Glomerular visceral epithelial cell (primary cell): ENCODE measurements around the gene RAB37.

Experiments used
- DNase-seq: peaks from one replicate; pipeline ENCODE4 v3.0.0-alpha.2; 2016; ENCODE audit errors: extremely low spot score

Gene RAB37

DNA sequence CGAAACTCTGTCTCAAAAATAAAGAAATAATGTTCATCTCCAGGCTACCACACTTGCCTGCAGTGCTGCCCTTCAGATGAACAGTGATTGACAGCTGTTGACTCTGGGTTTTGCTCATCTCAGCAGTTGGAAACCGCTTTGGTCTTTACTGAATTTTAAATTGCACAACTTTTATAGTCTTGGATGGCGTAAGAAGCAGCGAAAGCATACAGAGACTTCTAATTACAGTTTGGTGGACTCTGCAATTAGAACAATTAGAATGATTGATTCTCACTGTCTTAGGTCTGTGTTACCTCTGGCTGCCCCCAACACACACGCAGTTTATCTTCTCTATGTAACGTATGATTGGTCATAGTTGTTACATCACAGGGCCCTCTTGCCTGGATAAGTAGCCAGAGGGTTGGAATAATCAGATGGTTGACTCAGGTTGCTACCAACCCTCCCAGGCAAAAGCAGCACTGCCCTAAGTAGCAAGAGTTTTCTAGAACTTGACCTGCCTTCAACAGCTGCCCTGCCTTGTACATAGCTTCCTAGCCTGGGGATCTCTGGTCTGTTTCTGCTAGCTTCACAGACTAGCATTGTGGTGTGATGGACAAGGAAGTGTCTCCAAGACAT is 41.0 kb downstream of the RAB37 start:
- no peak for DNase-seq

DNA sequence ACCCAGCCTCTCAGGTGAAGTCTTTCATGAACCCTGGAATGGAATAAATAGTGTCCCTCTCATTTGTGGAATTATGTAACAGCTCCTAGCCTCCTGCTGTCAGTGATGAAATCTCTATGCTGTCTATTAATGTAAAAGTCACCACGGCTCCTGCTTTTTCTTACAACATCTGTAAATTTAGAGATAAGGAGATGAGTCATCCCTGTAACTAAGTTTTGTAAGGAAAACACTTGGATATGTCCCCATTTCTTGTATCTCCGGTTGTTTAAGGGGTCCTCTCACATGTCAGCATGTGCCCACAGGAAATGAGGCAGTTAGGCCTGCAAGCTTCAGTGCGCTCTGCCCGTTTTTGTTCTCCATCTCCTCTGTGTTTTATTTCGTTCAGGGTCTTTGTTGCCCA is 41.9 kb downstream of the RAB37 start:
- DNase-seq: no peak

DNA sequence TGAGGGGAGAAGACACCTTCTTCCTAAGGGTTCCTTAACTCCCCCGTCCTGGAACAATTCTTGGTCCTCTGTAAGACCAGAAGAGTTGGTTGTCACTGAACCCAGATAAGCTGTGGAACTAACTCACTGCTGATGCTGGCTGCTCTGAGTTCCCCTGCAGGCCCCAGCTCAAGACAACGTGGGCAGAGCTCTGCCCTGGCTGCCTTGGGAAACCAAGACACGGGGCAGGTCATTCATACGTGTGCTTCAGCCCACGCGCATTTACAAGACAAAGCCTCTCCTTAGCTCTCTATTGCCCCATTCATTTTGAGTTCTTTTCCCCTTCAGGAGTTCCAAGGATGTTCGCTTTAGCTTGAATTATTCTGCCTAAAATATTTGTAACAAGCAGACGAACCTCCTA is 42.4 kb downstream of the RAB37 start:
- no peak for DNase-seq

DNA sequence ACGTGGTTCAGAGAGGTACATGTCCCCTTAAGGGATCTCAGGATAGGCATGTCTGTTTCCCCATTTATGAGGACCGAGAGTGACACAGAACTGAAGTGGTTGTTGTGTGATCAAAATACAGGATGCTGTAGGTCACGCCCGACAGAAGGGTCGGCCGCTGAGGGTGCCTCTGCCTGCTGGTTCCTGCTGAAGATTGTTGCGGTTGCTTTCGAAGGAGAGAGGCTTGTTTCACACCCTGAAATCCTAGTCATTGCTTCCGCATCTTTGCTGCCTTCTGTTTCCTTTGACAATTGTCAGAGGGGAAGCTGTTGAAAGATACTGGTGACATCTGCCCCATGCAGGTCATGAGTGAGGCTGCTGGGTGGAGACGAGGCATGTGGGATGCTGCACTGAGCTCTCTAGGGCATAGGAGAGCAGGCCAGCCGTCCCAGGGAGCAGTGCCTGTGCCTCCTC is 42.9 kb downstream of the RAB37 start:
- no peak for DNase-seq

DNA sequence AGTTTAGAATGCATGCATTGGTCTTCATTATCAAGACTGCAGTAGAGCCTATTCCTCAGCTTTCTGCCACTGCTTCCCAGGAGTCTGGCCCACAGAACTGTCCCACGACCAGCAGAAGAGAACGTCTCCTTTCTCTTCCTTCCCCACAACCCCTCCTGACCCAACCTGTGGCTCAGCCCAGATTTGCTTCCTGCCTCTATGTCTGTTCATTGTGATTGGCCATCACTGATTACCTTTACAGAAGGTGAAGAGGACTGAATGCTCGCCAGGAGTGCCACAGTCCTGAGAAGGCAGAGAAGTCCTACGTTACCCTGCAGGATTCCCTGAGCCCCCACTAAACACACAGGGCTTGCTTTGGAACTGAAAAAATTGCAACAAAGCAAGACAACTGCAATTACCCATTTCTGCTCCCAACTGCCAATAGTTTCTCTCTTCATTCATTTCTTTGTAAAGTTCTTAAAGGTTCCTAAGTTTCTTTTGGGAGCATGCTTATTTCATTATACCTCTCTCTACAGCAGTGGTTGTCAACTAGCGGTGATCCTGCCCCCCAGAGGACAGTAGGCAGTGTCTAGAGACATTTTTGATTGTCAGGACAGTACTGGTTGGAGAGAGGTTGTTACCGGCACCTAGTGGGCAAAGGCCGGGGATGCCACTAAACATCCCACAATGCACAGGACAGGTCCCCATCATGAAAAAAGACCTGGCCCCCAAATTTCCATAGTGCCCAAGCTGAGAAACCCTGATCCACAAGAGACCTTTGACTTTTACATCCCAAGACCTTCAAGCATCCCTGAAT is 43.6 kb downstream of the RAB37 start:
- DNase-seq: peak; percentile 65

DNA sequence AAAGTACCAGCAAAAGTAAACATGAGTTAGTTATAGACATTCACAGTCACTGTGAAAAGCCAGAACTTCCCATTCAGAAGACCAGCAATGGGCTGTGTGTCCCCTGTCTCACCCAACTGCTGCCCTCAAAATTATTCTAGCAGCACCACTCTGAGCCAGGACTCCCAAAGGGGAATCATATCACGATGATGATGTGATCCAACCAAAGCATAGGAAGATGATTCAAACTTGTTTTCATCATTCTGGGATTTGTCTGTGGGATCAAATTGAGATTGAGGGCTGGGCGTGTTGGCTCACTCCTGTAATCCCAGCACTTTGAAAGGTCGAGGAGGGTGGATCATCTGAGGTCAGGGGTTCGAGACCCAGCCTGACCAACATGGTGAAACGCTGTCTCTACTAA is 45.5 kb downstream of the RAB37 start:
- DNase-seq: no peak

DNA sequence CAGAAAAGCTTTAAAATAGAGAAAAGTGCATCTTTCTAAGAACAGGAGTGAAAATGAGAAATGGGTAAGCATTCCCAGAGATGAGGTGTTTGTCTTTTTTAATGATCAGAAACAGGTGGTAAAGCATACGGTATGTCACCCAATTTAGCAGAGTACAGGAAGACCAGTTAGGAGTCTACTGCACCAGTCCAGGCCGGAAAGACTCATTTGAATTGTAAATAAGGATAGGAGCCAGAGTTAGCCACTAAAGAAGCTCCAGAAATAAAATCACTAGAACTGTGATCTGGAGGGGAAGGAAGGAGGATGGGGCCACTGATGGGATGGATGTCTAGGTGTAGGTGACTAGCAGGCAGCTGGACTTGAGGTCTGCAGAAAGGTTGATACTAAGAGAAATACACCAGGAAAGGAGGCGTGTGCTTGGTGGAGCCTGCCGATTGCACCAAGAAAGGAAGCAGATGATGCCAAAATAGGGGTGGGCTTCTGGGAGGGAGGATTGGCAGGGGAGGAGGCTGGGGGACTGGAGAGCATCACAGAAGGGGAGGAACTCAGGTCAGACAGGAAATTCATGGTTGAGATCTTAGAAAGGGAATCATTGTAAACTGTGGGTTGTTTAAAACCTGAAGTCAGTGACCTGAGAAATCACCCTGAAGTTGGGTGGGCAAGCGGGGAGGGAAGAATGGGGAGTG is 47.2 kb downstream of the RAB37 start:
- DNase-seq: no peak

DNA sequence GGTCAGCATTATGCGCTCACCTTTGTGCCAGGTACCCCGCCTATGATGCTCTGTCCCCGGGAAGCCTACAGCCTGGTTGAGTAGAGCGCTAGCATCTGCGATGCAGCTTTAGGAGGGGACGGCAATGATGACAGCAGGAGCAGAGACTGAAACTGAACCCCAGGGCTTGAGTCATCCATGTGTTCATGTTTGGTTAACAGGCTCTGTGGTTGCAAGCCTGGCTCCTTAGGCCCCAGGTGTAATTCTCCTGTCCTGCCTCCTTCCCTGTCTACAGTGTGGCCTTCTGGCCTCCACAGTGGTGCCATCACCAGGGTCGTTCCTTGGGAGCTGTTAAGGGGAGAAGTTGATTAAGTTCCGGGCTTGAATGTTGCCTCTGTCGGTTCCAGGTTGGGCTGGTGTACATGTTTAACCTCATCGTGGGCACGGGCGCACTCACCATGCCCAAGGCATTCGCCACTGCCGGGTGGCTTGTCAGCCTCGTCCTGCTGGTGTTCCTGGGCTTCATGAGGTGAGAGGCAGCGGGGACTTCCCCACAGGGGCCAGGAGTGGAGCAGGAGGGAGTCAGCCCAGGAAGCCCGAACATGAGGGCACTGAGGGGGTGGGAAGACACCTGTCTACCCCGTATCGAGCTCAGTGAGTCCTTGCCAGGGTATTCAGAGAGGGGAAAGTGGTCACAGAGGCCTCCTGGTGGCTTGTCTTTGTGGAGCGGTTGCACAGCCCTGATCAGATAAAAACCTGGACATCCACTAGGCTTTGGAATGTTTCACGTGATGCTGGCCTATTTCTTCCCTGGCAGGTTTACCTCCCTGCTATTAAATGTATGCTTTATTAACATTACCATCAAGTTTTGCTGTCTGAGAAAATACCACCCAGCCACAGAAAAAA is 48.3 kb downstream of the RAB37 start:
- no peak for DNase-seq

DNA sequence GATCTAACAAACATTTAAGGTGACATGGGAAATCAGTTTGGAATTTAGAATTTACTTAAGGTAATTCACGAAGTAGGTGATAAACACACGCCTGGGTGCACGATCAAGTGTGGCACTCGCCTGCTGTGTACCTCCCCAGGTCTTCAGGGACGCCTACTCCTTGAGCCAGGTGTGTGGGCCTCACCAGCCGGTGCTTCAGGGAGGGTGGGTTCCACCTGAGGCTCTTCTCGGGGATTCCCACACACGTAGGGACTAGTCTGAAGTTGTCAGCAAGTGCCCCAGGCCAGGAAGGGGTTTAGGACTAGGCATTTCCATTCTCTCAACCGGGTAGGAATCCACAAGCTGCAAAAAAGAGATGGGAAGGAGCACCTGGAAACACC is 48.9 kb downstream of the RAB37 start:
- DNase-seq: no peak

DNA sequence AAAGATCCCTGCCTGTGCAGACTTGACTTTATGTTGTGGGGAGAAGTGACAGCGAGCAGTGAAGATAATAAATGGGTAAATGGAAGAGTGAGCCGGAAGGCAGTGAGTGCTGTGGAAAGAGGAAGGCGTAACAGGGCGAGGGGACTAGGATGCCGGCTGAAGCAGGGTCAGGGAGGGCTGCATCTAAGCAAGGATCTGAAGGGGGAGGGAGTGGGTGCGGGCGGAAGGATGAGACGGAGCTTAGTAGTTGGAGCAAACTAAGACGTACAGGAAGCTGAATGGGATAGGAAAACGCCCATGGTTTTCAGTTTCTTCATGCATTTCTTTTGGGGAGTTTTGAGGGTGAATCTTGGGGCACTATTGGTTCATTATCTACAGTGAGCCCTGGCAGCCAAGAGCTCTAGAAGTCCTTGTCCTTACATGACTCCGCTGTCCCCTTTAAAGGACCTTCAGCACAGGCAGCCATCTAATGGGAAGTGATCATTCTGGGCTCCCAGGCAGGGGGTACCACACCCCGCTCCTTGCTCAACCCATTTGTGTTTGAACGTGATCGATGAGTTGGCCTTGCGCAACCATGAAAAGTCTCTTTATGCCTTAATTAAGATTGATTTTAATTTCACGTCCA is 49.5 kb downstream of the RAB37 start:
- no peak for DNase-seq

DNA sequence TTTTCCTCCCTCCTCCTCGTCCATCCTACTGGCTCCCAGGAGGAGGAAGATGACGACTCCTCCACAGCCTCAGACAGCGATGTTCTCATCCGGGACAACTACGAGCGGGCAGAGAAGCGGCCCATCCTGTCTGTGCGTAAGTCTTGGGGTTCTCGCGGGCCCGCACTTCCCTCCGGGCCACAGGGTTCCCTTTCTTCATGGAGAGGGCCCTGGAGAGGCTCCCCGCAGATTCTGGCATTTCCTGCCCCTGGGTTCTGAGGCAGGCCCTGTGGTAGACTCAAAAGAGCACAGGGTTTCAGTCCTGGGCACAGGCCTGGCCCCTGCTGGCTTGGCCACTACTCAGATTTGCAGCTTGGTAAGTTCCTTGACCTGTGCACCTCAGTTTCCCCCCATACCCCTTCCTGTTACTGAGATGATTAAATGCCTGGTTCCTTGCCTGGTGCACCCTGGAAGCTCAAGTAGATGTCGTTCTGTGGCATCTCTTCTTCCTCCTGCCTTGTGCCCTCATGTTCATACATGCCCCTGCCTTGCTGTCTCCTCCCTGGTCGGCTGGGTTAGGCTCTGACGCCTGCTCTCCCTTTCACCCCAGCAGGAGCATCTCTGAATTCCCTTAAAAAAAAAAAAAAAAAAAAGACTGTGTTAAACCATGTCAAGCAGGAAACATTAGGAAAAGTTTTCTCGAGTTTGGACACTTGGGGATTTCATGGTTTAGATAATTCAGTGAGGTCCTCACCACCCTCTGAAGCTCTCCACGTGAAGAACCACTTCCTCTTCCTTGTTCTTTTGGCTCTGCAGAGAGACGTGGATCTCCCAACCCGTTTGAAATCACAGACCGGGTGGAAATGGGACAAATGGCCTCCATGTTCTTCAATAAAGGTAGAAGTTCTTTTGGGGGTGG is 53.4 kb downstream of the RAB37 start:
- DNase-seq: no peak

DNA sequence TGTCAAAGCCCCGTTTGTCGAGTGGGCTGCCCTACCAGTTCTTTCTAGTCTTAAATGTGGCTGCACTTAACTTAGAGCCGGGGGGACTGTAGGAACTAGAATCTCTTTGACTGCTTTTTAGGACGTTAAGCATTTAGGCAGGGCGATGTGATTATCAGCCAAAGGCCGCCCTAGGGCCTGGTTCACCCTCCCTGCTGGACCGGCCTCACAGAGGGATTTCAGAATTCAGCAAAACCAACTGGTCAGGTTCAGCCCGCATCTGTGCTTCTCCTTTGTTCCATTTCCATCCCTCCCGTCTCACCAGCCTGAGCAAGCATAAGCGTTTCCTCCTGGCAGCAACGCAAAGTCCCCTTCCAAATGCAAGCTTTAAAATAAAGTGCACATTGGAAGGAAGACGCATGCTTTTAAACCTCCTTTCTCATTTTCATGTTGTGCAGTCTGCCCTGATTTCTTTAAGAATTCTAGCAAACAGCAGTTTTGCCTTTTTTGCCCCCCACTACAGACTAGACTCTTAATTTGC is 55.6 kb downstream of the RAB37 start:
- DNase-seq: no peak

DNA sequence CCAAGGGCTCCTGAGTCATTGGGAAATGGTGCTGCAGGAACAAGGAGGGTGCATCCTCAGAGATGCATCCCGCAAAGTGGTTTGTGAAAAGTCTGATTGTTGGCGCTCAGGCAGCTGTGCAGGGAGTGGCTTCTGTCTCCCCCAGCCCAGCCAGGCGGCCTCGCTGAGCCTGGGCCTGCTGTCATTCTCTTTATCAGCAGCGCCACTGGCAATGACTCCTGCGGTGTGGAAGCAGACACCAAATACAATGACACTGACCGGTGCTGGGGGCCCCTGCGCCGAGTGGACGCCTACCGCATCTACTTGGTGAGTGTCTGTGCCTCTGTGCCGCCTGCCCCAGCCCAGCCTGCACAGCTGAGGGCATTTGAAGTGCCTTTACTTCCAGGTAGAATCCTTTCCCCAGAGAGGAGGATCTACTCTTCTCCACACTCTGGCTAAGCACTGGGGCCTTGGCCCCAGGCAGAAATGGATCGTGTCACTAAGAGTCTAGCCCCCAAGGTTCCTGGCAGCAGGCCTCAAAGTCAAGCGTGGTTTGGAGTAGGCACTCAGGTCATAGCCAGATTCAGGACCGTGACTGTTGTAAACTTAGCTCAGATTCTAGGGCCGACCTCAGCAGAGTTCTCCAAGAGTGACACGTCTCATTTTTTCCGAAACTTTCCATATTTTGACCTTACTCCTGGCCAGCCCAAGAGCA is 58.4 kb downstream of the RAB37 start:
- no peak for DNase-seq

DNA sequence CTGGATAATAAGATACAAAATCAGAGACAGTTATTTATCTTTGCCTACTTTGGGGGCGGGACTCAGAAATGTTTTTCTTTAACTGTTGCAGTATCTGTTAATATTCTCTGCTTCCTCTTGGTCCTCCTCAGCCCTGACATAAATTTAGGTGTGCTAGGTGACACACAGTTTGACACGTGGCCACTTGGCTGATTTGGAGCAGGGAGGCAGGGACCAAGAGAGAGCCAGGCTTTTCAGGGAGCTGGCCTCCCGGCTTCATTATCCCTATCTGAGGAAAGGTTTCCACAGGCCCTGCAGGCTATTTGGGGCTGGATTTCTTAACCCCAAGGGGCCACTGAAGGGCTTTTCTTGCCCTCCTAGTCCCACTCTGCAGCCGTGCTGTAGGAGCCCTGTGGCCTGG is 59.2 kb downstream of the RAB37 start:
- no peak for DNase-seq

DNA sequence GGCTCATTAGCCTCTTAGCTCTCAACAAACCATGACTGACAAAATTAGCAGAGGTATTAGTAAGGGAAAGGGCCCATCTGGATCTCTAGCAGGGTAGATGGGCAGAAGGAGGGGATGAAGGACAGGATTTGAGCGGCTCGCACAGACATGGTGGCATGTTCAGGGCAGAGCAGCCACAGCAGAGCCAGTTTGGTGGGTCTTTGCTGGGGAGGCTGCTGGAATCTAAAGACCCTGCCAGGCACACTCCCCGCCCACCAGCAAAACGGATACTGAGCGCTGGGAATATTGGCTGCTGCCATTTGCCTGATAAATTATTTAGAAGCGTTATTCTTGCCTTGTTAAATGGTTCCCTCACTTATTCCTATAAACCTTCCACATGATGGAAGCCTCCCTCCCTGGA is 59.8 kb downstream of the RAB37 start:
- DNase-seq: no peak
